HG02973 (cell line): ENCODE results near the gene TBKBP1.

Experiments
- ATAC-seq: cut with Tn5 transposase; IDR thresholded peaks from one replicate; pipeline ENCODE4 v1.9.1; 2021; ENCODE audit warnings: moderate library complexity; ENCODE audit not compliant: unreplicated experiment

The TBKBP1 gene

GRCh38 chr17:47712330-47713023 is 18.5 kb downstream of the TBKBP1 start:
- no peak for ATAC-seq

- no peak for ATAC-seq
Observed at GRCh38 chr17:47713980-47714700, 20.2 kb downstream of the TBKBP1 start.

- ATAC-seq, result no peak
Observed at GRCh38 chr17:47714773-47715396, 20.9 kb downstream of the TBKBP1 start.

GRCh38 chr17:47715669-47716325 is 21.8 kb downstream of the TBKBP1 start:
- ATAC-seq, result no peak

- ATAC-seq, result no peak
Observed at GRCh38 chr17:47716375-47716774, 22.4 kb downstream of the TBKBP1 start.

GRCh38 chr17:47717261-47717697 is 23.3 kb downstream of the TBKBP1 start:
- ATAC-seq, result no peak

GRCh38 chr17:47717979-47718621 is 24.1 kb downstream of the TBKBP1 start:
- ATAC-seq, result no peak

GRCh38 chr17:47718634-47719405 is 24.9 kb downstream of the TBKBP1 start:
- ATAC-seq, result no peak

GRCh38 chr17:47719411-47720152 is 25.6 kb downstream of the TBKBP1 start:
- ATAC-seq, result no peak

- no peak for ATAC-seq
Observed at GRCh38 chr17:47720196-47720595, 26.2 kb downstream of the TBKBP1 start.

- no peak for ATAC-seq
Observed at GRCh38 chr17:47720754-47721533, 27.0 kb downstream of the TBKBP1 start.

- no peak for ATAC-seq
Observed at GRCh38 chr17:47721725-47722124, 27.8 kb downstream of the TBKBP1 start.

GRCh38 chr17:47724705-47725104 is 30.7 kb downstream of the TBKBP1 start:
- ATAC-seq, result no peak

GRCh38 chr17:47725446-47726111 is 31.6 kb downstream of the TBKBP1 start:
- no peak for ATAC-seq

- ATAC-seq, result no peak
Observed at GRCh38 chr17:47726796-47727703, 33.1 kb downstream of the TBKBP1 start.

GRCh38 chr17:47727704-47728036 is 33.7 kb downstream of the TBKBP1 start:
- ATAC-seq, result no peak

- ATAC-seq, result no peak
Observed at GRCh38 chr17:47728214-47728877, 34.4 kb downstream of the TBKBP1 start.
